HG03066 (cell line): ENCODE data around the gene SMG6.

Experiments
- ATAC-seq: cut with Tn5 transposase; IDR thresholded peaks from one replicate; pipeline ENCODE4 v1.9.1; 2021; ENCODE audit warnings: low read depth; ENCODE audit not compliant: unreplicated experiment

Gene SMG6

GRCh38 chr17:2067048-2067561 is 236.5 kb downstream of the SMG6 start:
- ATAC-seq, result no peak

DNA sequence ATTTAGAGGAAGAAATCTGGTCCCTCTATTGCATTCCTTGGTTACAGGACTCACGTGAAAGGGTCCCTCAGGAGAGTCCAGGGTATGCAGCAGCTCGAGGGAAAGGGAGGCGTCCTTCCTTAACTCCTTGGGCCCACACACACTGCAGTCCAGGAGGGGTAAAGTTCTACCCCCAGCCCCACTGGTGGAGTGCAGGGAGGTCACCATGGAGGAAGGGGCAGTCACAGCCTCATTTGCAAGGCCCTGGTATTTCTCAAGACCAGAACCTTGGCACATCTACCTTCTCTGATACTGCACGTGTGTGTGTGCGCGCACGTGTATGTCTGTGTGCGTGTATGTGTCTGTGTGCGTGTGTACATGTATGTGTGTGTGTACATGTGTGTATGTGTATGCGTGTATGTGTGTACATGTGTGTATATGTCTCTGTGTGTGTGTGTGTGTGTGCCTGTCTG is 237.6 kb downstream of the SMG6 start:
- ATAC-seq, result no peak

GRCh38 chr17:2064980-2065785 is 238.4 kb downstream of the SMG6 start:
- no peak for ATAC-seq

- ATAC-seq, result no peak
Measured at GRCh38 chr17:2064520-2064971, 239.0 kb downstream of the SMG6 start.

DNA sequence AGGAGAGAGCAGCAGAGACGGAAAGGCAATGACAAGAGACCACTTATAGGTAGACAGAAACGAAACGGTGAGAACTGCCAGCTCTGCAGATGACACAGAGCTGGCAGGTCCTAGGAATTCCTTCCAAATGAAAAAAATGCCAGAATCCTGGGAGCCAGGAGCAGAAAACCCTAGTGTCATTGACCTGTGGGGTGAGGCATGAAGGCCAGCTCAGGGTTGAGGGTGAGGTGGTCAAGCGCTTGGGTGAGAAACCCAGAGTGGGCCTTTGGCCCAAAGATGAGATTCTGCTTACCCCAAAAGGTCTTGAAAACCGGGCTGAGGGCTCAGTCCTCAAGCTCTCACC is 239.5 kb downstream of the SMG6 start:
- no peak for ATAC-seq

- ATAC-seq, result no peak
Measured at GRCh38 chr17:2063261-2064146, 240.1 kb downstream of the SMG6 start.

DNA sequence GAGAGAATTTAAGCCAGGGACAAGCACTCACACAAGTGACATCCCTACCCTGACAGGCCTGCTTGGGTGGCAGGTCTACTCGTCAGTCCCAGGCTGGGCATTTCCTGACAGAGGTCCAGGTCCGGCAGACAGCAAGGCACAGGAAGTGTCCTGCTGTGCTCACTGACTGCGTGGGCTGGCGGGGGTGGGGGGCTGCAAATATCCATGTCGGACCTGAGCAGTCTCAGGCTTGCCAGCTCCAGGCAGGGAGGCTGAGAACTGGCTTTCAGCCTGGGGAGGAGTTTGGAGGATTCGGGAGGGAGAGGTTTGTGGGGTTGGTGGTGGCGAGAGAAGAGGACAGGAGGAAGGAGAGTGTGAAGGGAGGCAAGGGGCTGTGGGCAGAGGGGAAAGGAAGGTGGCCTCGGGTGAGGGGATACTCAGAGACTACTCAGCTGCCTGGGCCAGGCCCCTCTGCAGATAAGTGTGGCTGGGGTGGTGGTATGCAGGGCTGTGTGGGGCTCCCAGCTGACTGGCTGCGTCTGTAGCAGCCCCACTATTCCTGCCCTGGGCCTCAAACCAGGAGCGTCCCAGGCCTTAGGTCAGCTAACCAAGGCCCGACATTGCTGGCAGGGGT is 240.9 kb downstream of the SMG6 start:
- ATAC-seq, result no peak

GRCh38 chr17:2061441-2061958 is 242.1 kb downstream of the SMG6 start:
- no peak for ATAC-seq

GRCh38 chr17:2060681-2061440 is 242.7 kb downstream of the SMG6 start:
- ATAC-seq, result no peak

DNA sequence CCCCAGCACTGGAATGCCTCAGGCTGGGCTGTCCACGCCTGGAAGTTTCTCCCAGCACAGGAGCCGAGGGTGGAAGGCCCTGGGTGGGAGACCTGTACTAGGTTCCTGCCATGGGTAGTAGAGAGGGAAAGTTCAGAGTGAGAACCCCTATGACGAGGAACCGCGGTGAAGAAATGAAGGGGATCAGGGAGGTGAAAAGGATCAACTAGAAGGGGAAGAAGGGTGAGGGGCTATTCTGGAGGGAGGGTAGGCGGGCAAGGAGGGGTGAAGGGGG is 243.3 kb downstream of the SMG6 start:
- no peak for ATAC-seq

GRCh38 chr17:2059547-2060384 is 243.8 kb downstream of the SMG6 start:
- no peak for ATAC-seq

DNA sequence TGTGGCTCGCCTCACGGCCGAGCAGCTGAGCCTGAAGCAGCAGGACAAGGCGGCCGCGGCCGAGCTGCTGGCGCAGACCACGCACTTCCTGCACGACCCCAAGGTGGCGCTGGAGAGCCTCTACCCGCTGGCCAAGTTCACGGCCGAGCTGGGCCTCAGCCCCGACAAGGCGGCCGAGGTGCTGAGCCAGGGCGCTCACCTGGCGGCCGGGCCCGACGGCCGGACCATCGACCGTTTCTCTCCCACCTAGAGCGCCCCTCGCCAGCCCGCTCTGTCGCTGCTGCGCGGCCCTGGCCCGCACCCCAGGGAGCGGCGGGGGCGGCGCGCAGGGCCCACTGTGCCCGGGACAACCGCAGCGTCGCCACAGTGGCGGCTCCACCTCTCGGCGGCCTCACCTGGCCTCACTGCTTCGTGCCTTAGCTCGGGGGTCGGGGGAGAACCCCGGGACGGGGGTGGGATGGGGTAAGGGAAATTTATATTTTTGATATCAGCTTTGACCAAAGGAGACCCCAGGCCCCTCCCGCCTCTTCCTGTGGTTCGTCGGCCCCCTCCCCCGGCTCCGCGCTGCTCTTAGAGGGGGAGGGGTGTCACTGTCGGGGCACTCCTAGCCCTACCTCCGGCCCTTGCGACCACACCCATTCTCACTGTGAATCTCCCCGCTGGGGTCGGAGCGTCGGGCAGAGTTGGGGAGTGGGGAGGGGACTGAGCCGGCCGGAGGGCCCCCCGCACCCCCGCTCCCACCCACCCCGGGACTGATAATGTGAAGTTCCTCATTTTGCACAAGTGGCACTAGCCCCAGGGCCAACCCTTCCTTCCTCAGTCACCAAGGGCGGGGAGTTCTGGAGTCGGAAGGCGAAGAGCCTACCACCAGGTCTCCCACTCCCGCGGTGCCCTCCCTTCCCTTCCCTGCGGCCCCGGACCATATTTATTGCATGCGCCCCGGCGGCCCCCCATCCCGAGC is 244.7 kb downstream of the SMG6 start:
- ATAC-seq, result no peak

GRCh38 chr17:2057760-2058585 is 245.6 kb downstream of the SMG6 start:
- no peak for ATAC-seq

DNA sequence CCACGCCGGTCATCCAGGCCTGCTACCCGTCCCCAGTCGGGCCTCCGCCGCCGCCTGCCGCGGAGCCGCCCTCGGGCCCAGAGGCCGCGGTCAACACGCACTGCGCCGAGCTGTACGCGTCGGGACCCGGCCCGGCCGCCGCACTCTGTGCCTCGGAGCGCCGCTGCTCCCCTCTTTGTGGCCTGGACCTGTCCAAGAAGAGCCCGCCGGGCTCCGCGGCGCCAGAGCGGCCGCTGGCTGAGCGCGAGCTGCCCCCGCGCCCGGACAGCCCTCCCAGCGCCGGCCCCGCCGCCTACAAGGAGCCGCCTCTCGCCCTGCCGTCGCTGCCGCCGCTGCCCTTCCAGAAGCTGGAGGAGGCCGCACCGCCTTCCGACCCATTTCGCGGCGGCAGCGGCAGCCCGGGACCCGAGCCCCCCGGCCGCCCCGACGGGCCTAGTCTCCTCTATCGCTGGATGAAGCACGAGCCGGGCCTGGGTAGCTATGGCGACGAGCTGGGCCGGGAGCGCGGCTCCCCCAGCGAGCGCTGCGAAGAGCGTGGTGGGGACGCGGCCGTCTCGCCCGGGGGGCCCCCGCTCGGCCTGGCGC is 246.3 kb downstream of the SMG6 start:
- no peak for ATAC-seq

- ATAC-seq, result no peak
Measured at GRCh38 chr17:2056206-2057174, 247.1 kb downstream of the SMG6 start.
